Astrocyte (in vitro differentiated cells and primary cell): Measurements from ENCODE around the gene ORC1. TPM values are rescaled to one million over a fixed set of nuclear protein-coding genes. Genes with fewer than 3 reads are reported as not detected.

Source experiments
- DNase-seq: peaks from one replicate; pipeline ENCODE4 v3.0.0-alpha.2; 2010; ENCODE audit warnings: low read depth
- FAIRE-seq: peaks from 2 replicates; lab custom pipeline; 2011; peaks lifted over from hg19 to GRCh38; lab: Jason Lieb, UNC
- H2AFZ ChIP-seq: 2 replicates; pipeline ENCODE4 v1.6.0; 2012; ENCODE audit warnings: low read depth, low read length, inconsistent platforms
- H3K27ac ChIP-seq: 2 replicates; pipeline ENCODE4 v1.5.1; 2011; ENCODE audit warnings: low read depth, low read length, inconsistent platforms
- H3K27me3 ChIP-seq: 2 replicates; pipeline ENCODE4 v1.6.0; 2011; ENCODE audit warnings: low read length, inconsistent platforms; ENCODE audit not compliant: insufficient read depth
- H3K36me3 ChIP-seq: 2 replicates; pipeline ENCODE4 v1.5.1; 2011; ENCODE audit warnings: low read length, inconsistent platforms; ENCODE audit not compliant: insufficient read depth
- H3K4me1 ChIP-seq: 2 replicates; pipeline ENCODE4 v1.5.1; 2011; ENCODE audit warnings: low read length, inconsistent platforms; ENCODE audit not compliant: insufficient read depth
- H3K4me2 ChIP-seq: 2 replicates; pipeline ENCODE4 v1.6.0; 2012; ENCODE audit warnings: low read length, inconsistent platforms
- H3K4me3 ChIP-seq: 2 replicates; pipeline ENCODE4 v1.5.1; 2011; ENCODE audit warnings: low read depth, mild to moderate bottlenecking, low read length, inconsistent platforms; ENCODE audit not compliant: insufficient read depth
- H3K79me2 ChIP-seq: 2 replicates; pipeline ENCODE4 v1.6.0; 2012; ENCODE audit warnings: mild to moderate bottlenecking, low read length, inconsistent platforms; ENCODE audit not compliant: insufficient read depth
- H3K9ac ChIP-seq: 2 replicates; pipeline ENCODE4 v1.6.0; 2012; ENCODE audit warnings: mild to moderate bottlenecking, low read length, inconsistent platforms
- H3K9me3 ChIP-seq: 2 replicates; pipeline ENCODE4 v1.5.1; 2012; ENCODE audit warnings: low read depth, mild to moderate bottlenecking, low read length, inconsistent platforms; ENCODE audit not compliant: insufficient read depth
- H4K20me1 ChIP-seq: 2 replicates; pipeline ENCODE4 v1.6.0; 2012; ENCODE audit warnings: low read length, inconsistent platforms; ENCODE audit not compliant: insufficient read depth
- H3K27ac Mint-ChIP-seq: one replicate; pipeline ENCODE4 v1.8.0; 2021; ENCODE audit warnings: mild to moderate bottlenecking, mixed read lengths; ENCODE audit not compliant: unreplicated experiment
- H3K27me3 Mint-ChIP-seq: one replicate; pipeline ENCODE4 v1.8.0; 2021; ENCODE audit warnings: low read depth, mixed read lengths; ENCODE audit not compliant: unreplicated experiment
- H3K36me3 Mint-ChIP-seq: one replicate; pipeline ENCODE4 v1.8.0; 2021; ENCODE audit warnings: low read depth, mixed read lengths; ENCODE audit not compliant: unreplicated experiment
- H3K4me1 Mint-ChIP-seq: one replicate; pipeline ENCODE4 v1.8.0; 2021; ENCODE audit warnings: low read depth, mixed read lengths; ENCODE audit not compliant: unreplicated experiment
- H3K4me3 Mint-ChIP-seq: one replicate; pipeline ENCODE4 v1.8.0; 2021; ENCODE audit warnings: mild to moderate bottlenecking, moderate library complexity, mixed read lengths; ENCODE audit not compliant: unreplicated experiment
- H3K9me3 Mint-ChIP-seq: one replicate; pipeline ENCODE4 v1.8.0; 2021; ENCODE audit warnings: mild to moderate bottlenecking, mixed read lengths; ENCODE audit not compliant: unreplicated experiment
- CTCF ChIP-seq: IDR thresholded peaks from 2 replicates; pipeline ENCODE4 v1.5.1; 2011; ENCODE audit warnings: low read depth, mild to moderate bottlenecking, inconsistent platforms, low read length, moderate library complexity; ENCODE audit not compliant: insufficient read depth
- EZH2 ChIP-seq: IDR thresholded peaks from 2 replicates; pipeline ENCODE4 v1.6.1; 2012; ENCODE audit warnings: mild to moderate bottlenecking, low read length, inconsistent platforms; ENCODE audit not compliant: insufficient read depth
- total RNA-seq: library from RNA; stranded (reverse); gene quantifications from 2 replicates; pipeline ENCODE4 v1.2.1, GENCODE V29; 2021

Gene ORC1
- total RNA-seq, 1 donor from 2014 or later = 2.1 TPM

GRCh38 chr1:52423771-52424170, 19.5 kb upstream of the ORC1 start:
- H3K27me3 Mint-ChIP-seq = no peaks in the 10 kb centered on the region
- TF ChIP-seq CTCF (no peak), EZH2 (no peak)
- Histone ChIP-seq H4K20me1 (peaks cover 3% of the 10 kb centered on the region), H3K9ac (no peak overlapping the region), H3K9me3 (no peaks in the 10 kb centered on the region), H3K27ac (no peak overlapping the region), H3K36me3 (peaks cover 28% of the 10 kb centered on the region), H3K27me3 (no peaks in the 10 kb centered on the region), H3K4me3 (no peak overlapping the region), H3K79me2 (peaks cover 7% of the 10 kb centered on the region), H3K4me1 (peaks cover 11% of the 10 kb centered on the region), H2AFZ (no peak overlapping the region), H3K4me2 (no peak overlapping the region)
- peaks cover 20% of the 10 kb centered on the region for H3K4me1 Mint-ChIP-seq
- H3K4me3 Mint-ChIP-seq = no peak overlapping the region
- H3K36me3 Mint-ChIP-seq = peaks cover 5% of the 10 kb centered on the region
- DNase-seq = no peak
- no peak for FAIRE-seq
- no peak overlapping the region for H3K27ac Mint-ChIP-seq
- no peaks in the 10 kb centered on the region for H3K9me3 Mint-ChIP-seq

GRCh38 chr1:52423055-52423454, 18.8 kb upstream of the ORC1 start:
- Mint-ChIP-seq H3K27ac (no peak overlapping the region), H3K4me1 (peaks cover 20% of the 10 kb centered on the region), H3K4me3 (no peak overlapping the region), H3K27me3 (no peaks in the 10 kb centered on the region), H3K36me3 (peaks cover 2% of the 10 kb centered on the region), H3K9me3 (no peaks in the 10 kb centered on the region)
- H3K79me2 ChIP-seq = peaks cover 7% of the 10 kb centered on the region
- no peak overlapping the region for H3K27ac ChIP-seq
- no peak overlapping the region for H3K9ac ChIP-seq
- no peaks in the 10 kb centered on the region for H3K9me3 ChIP-seq
- no peak overlapping the region for H3K4me2 ChIP-seq
- H3K36me3 ChIP-seq = peaks cover 35% of the 10 kb centered on the region
- no peak for TF ChIP-seq CTCF
- no peak for TF ChIP-seq EZH2
- H4K20me1 ChIP-seq = peaks cover 3% of the 10 kb centered on the region
- no peak overlapping the region for H3K4me3 ChIP-seq
- DNase-seq (no peak), FAIRE-seq (no peak)
- H3K4me1 ChIP-seq = peaks cover 11% of the 10 kb centered on the region
- H3K27me3 ChIP-seq = no peaks in the 10 kb centered on the region
- no peak overlapping the region for H2AFZ ChIP-seq

DNA sequence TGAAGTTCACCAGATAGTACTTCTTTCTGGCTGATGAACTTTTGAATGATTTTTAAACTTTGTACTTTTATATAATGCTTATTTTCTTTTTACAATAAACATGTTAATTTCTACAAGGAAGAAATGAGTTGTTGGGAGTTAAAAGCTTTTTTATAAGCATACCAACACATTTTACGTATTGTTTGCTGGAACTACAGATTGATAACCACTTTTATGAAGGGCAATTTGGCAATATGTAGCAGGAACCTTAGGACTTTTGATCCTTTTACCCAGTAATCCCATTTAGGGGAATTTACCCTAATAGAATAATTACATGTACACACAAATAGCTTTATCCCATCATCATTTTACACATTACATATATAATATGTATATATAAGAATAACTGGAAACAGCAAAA, 16.5 kb upstream of the ORC1 start:
- no peaks in the 10 kb centered on the region for H3K9me3 ChIP-seq
- H3K27ac ChIP-seq = no peak overlapping the region
- peaks cover 7% of the 10 kb centered on the region for H3K79me2 ChIP-seq
- H3K36me3 Mint-ChIP-seq = peaks cover 5% of the 10 kb centered on the region
- FAIRE-seq (no peak), DNase-seq (no peak)
- H3K9me3 Mint-ChIP-seq = no peaks in the 10 kb centered on the region
- no peak overlapping the region for H3K4me3 Mint-ChIP-seq
- no peaks in the 10 kb centered on the region for H3K27me3 Mint-ChIP-seq
- peaks cover 10% of the 10 kb centered on the region for H3K4me1 Mint-ChIP-seq
- H3K4me1 ChIP-seq = peaks cover 1% of the 10 kb centered on the region
- H3K36me3 ChIP-seq = peaks cover 51% of the 10 kb centered on the region
- H3K4me2 ChIP-seq = no peak overlapping the region
- TF ChIP-seq CTCF (no peak), EZH2 (no peak)
- H3K4me3 ChIP-seq = no peak overlapping the region
- H2AFZ ChIP-seq = no peak overlapping the region
- H3K27me3 ChIP-seq = no peaks in the 10 kb centered on the region
- H4K20me1 ChIP-seq = no peaks in the 10 kb centered on the region
- H3K27ac Mint-ChIP-seq = no peak overlapping the region
- H3K9ac ChIP-seq = no peak overlapping the region
